ENCODE data around the gene ITGAV.

The ITGAV gene

DNA sequence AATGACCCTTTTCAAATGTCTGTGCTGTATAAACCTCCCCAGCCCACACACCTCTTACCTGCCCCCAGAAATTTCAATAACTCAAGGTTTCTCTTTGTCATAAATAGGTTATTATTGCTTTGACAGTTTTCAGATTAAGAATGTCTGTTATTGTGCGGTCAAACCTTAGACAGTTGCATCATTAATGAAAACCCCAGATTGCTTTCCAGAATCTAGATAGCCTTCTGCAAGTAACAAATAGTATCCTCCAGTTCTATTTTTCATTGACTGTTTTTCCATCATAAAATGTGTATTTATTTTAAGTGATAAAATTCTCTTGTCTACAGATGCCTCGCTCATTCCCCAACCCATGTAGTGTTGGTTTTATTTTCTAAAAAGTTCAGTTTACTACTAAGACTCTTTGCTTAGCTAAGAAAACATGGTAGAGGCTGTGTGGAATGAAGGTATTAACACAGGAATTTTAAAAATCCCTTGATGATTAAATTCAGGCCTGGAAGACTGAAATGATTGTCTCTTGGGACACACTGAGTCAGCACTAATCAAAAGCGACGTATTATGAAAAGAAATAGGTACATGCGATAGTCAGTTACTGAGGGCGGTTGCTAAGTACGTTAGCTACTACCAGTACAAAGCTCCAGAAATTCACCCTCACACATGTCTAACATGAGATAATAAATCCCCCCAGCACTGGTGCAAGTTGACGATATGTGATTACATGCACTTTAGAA is 38.4 kb upstream of the ITGAV start:
- H3K27ac ChIP-seq: no peak overlapping the region
- DNase-seq (ENCODE audit: low spot score): no peak
- ChIA-PET CTCF (no interaction called here), POLR2A (ENCODE audit: low non-redundant PET) (no interaction called here)
- TF ChIP-seq, protein P1, sequence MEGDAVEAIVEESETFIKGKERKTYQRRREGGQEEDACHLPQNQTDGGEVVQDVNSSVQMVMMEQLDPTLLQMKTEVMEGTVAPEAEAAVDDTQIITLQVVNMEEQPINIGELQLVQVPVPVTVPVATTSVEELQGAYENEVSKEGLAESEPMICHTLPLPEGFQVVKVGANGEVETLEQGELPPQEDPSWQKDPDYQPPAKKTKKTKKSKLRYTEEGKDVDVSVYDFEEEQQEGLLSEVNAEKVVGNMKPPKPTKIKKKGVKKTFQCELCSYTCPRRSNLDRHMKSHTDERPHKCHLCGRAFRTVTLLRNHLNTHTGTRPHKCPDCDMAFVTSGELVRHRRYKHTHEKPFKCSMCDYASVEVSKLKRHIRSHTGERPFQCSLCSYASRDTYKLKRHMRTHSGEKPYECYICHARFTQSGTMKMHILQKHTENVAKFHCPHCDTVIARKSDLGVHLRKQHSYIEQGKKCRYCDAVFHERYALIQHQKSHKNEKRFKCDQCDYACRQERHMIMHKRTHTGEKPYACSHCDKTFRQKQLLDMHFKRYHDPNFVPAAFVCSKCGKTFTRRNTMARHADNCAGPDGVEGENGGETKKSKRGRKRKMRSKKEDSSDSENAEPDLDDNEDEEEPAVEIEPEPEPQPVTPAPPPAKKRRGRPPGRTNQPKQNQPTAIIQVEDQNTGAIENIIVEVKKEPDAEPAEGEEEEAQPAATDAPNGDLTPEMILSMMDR (conservative IDR thresholded peaks at IDR 0.05; ENCODE audit: low read depth): no peak

DNA sequence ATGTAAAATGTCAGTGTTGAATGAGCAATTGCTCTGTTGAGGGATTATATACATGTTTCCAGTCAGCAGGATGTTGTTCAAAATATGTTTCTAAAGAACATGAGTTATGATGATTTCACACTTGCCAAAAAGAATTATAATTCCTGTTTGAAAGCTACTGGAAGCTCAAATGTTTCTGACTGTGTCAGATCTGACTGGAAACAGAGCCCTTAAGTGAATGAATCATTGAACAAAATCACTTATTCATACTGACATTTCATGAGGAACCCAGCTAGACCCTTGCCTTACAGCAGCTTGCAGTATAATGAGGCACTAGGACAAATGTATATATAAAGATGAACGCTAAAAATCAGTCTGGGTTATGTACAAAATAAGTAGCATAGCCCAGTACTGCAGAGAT is 35.4 kb upstream of the ITGAV start:
- POLR2A ChIA-PET (ENCODE audit: low non-redundant PET): no interaction called here
- DNase-seq (ENCODE audit: low spot score): no peak
- no peak overlapping the region for H3K27ac ChIP-seq
- TF ChIP-seq, protein P1 (conservative IDR thresholded peaks at IDR 0.05; ENCODE audit: low read depth): no peak
- CTCF ChIA-PET: no interaction called here

DNA sequence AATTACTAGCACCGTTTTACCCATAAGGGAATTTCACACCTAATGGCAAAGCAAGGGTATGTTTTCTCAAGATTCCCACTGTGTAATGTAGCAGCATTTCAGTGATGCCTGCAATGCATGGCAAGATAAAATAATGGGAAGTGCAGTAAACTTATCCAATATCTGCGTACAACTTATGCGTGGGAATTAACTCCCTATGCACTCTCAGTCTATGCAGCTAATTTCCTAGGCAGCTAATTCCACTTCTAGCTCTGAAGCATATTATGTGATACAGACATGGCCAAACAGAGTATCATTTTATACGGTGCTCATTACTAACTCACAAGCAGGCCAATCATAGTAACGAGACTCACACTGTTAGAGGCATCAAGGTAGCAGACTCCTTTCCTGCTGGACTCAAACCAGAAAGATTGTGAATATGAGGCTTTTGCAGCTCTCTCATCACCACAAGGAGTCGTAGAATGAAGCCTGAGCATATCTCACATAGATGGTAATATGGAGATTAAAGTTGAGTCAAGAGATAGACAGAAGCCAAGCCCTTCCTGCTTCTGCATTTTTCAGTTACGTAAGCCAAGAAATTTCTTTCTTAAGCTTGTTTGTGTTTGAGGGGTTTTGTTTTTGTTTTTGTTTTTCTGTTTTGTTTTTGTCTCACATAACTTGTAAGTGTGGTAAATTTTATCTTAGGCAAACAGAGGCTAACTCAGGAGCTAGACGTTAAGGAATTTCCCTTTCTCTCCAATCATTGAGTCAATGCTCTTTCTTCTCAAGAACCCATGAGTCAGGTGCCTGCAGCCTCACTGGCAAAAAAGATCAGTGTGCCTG is 34.8 kb upstream of the ITGAV start:
- no peak for DNase-seq (ENCODE audit: low spot score)
- POLR2A ChIA-PET (ENCODE audit: low non-redundant PET): no interaction called here
- H3K27ac ChIP-seq: no peak overlapping the region
- CTCF ChIA-PET: interaction anchor here (0.6 kb wide), 1 partner anchor 454 kb away, joined by 6 read pairs; no protein-coding TSS in a partner anchor
- TF ChIP-seq, protein P1 (conservative IDR thresholded peaks at IDR 0.05; ENCODE audit: low read depth): no peak

DNA sequence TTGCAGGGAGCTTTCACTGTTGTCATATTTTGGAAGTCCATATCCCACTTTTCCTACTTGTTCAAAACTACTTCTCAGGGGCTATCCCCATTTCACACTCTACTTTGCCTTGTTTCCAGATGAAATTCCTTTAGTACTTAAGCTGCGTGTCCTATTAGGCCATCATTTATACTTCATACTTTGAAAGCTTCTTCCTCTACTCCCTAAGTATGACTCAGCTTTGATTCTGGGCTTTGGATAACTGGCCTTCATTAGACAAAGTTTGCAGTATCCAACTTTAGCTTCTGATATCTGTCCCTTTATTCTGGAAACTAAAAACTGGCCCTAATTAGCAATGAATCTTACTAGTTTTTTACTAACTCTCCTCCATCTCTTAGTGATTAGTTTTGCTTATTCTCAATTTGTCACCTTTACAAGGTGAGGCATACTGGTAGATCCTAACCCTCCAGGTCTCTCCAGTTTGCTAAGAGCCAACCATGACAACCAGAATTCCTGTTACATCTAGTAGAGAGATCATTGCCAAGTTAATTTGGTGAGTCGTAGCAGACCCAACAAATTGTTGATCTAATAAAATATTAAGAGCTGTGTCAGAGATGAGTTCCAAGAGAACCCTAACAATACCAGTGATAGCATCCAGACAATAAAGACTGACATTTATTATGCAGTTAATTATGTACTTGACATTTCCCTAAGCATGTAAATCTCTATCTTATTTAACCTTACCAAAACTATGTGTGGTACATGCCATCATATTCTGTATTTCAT is 31.2 kb upstream of the ITGAV start:
- TF ChIP-seq, protein P1 (conservative IDR thresholded peaks at IDR 0.05; ENCODE audit: low read depth): no peak
- no peak overlapping the region for H3K27ac ChIP-seq
- no peak for DNase-seq (ENCODE audit: low spot score)
- POLR2A ChIA-PET (ENCODE audit: low non-redundant PET): no interaction called here
- CTCF ChIA-PET: no interaction called here

DNA sequence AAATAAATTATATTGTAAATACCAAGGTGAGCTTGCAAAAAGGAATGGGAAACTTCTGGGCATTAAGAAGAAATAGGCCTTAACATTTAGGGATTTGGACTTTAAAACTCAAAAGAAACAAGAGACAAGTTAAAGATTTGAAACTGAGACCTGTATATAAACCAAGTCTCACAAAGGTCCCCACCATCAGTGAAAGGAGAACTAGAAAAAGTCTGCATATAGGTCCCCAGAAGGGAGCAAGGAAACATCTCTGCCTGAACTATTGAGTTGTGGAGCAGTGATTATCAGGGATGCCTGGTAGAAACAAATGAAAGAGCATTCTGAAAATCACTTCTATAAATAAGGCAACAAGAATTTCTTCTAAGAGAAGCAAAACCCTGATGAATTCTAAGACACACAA is 30.5 kb upstream of the ITGAV start:
- no peak overlapping the region for H3K27ac ChIP-seq
- TF ChIP-seq, protein P1 (conservative IDR thresholded peaks at IDR 0.05; ENCODE audit: low read depth): no peak
- ChIA-PET CTCF (no interaction called here), POLR2A (ENCODE audit: low non-redundant PET) (no interaction called here)
- DNase-seq (ENCODE audit: low spot score): no peak

DNA sequence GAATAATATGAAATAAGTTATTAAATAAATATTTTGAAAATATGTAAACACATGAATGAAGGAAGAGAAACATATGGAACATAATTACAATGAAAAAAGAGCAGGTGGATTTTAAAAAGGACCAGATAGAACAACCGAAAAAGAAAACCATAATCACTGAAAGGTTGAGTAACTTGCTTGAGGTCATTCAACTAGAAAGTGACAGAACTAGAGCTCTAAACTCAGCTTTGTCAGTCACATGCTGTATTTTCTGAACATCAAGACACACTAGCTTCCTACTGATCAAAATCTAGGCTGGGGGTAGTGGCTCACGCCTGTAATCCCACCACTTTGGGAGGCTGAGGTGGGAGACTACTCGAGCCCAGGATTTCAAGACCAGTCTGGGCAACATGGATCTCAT is 30.0 kb upstream of the ITGAV start:
- TF ChIP-seq, protein P1 (conservative IDR thresholded peaks at IDR 0.05; ENCODE audit: low read depth): no peak
- POLR2A ChIA-PET (ENCODE audit: low non-redundant PET): no interaction called here
- H3K27ac ChIP-seq: no peak overlapping the region
- CTCF ChIA-PET: no interaction called here
- no peak for DNase-seq (ENCODE audit: low spot score)

All from RWPE1 (cell line).